ENCODE results near the gene LRRC28.

LRRC28 gene

GRCh38 chr15:99424131-99424571, 172.9 kb downstream of the LRRC28 start:
- no peak for DNase-seq

GRCh38 chr15:99424978-99425656, 173.8 kb downstream of the LRRC28 start:
- DNase-seq: no peak

GRCh38 chr15:99425657-99426301, 174.5 kb downstream of the LRRC28 start:
- no peak for DNase-seq

GRCh38 chr15:99426431-99427105, 175.3 kb downstream of the LRRC28 start:
- no peak for DNase-seq

GRCh38 chr15:99427210-99427609, 175.9 kb downstream of the LRRC28 start:
- DNase-seq: no peak

GRCh38 chr15:99427668-99428361, 176.5 kb downstream of the LRRC28 start:
- DNase-seq: no peak

- DNase-seq: no peak
Measured at GRCh38 chr15:99429681-99430081, 178.4 kb downstream of the LRRC28 start.

GRCh38 chr15:99430881-99431401, 179.7 kb downstream of the LRRC28 start:
- no peak for DNase-seq

GRCh38 chr15:99431661-99432091, 180.4 kb downstream of the LRRC28 start:
- DNase-seq: no peak

- DNase-seq: no peak
Measured at GRCh38 chr15:99432271-99433025, 181.2 kb downstream of the LRRC28 start.

GRCh38 chr15:99433026-99433756, 181.9 kb downstream of the LRRC28 start:
- DNase-seq: no peak

- no peak for DNase-seq
Measured at GRCh38 chr15:99433757-99434450, 182.6 kb downstream of the LRRC28 start.

- DNase-seq: no peak
Measured at GRCh38 chr15:99434506-99435112, 183.3 kb downstream of the LRRC28 start.

- DNase-seq: no peak
Measured at GRCh38 chr15:99435113-99435695, 183.9 kb downstream of the LRRC28 start.

- no peak for DNase-seq
Measured at GRCh38 chr15:99435877-99436541, 184.7 kb downstream of the LRRC28 start.

- DNase-seq: no peak
Measured at GRCh38 chr15:99436542-99437314, 185.4 kb downstream of the LRRC28 start.

GRCh38 chr15:99437315-99438223, 186.3 kb downstream of the LRRC28 start:
- DNase-seq: no peak

GRCh38 chr15:99438224-99438585, 186.9 kb downstream of the LRRC28 start:
- DNase-seq: no peak
